GM12892 (cell line): ENCODE data around the gene MTURN.

Experiments
- POLR2A ChIP-seq: IDR thresholded peaks from 2 replicates; pipeline ENCODE4 v1.6.1; 2011; ENCODE audit warnings: low read depth, low read length, control low read depth
- POLR2AphosphoS5 ChIP-seq: IDR thresholded peaks from 2 replicates; pipeline ENCODE4 v1.6.1; 2011; ENCODE audit warnings: low read depth, low read length, control low read depth

DNA sequence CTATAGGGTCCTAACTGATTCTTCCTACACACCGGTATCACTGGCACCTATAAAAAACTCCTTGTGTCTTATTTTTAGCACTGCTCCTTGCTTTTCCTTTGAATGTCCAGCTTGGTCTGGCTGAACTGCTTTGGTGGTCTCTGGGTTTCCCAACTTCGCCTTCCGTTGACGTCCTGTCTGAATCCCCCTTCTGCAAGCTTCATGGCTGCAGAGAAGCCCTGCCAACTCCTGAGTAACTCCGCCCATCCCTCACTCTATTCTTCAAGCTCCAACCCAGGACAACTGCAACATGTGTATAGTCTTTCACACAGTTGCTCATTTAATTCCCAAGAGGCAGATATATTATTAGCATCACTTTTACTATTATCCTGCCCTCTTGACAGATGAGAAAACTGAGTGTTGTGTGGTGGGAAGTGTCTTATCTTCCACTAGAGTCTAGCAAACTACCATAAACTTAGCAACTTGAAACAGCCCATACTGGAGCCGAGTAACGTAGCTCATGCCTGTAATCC is 40.9 kb downstream of the MTURN start:
- TF ChIP-seq POLR2A, result no peak
- TF ChIP-seq POLR2AphosphoS5, result no peak
